ENCODE measurements around the gene PABPN1L.

- TF ChIP-seq, protein P1, sequence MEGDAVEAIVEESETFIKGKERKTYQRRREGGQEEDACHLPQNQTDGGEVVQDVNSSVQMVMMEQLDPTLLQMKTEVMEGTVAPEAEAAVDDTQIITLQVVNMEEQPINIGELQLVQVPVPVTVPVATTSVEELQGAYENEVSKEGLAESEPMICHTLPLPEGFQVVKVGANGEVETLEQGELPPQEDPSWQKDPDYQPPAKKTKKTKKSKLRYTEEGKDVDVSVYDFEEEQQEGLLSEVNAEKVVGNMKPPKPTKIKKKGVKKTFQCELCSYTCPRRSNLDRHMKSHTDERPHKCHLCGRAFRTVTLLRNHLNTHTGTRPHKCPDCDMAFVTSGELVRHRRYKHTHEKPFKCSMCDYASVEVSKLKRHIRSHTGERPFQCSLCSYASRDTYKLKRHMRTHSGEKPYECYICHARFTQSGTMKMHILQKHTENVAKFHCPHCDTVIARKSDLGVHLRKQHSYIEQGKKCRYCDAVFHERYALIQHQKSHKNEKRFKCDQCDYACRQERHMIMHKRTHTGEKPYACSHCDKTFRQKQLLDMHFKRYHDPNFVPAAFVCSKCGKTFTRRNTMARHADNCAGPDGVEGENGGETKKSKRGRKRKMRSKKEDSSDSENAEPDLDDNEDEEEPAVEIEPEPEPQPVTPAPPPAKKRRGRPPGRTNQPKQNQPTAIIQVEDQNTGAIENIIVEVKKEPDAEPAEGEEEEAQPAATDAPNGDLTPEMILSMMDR (IDR thresholded peaks at IDR 0.05; ENCODE audit: low read length), result no peak
- no peak for TF ChIP-seq EZH2 (optimal IDR thresholded peaks at IDR 0.05; ENCODE audit: low read depth, low read length)
These were observed 49.5 kb downstream of the PABPN1L start for GRCh38 chr16:88816736-88817535.

Measured in MM.1S (cell line).